GM19455 (cell line): ENCODE data around the gene RAB11FIP5.
"Not testable (repeated sequence)": the region's sequence is repeated elsewhere in the genome, so short reads cannot be mapped to it uniquely, and the experiment has no call there.

ENCODE experiments used
- ATAC-seq: cut with Tn5 transposase; IDR thresholded peaks from one replicate; pipeline ENCODE4 v1.9.1; 2021; ENCODE audit not compliant: unreplicated experiment

Gene RAB11FIP5

DNA sequence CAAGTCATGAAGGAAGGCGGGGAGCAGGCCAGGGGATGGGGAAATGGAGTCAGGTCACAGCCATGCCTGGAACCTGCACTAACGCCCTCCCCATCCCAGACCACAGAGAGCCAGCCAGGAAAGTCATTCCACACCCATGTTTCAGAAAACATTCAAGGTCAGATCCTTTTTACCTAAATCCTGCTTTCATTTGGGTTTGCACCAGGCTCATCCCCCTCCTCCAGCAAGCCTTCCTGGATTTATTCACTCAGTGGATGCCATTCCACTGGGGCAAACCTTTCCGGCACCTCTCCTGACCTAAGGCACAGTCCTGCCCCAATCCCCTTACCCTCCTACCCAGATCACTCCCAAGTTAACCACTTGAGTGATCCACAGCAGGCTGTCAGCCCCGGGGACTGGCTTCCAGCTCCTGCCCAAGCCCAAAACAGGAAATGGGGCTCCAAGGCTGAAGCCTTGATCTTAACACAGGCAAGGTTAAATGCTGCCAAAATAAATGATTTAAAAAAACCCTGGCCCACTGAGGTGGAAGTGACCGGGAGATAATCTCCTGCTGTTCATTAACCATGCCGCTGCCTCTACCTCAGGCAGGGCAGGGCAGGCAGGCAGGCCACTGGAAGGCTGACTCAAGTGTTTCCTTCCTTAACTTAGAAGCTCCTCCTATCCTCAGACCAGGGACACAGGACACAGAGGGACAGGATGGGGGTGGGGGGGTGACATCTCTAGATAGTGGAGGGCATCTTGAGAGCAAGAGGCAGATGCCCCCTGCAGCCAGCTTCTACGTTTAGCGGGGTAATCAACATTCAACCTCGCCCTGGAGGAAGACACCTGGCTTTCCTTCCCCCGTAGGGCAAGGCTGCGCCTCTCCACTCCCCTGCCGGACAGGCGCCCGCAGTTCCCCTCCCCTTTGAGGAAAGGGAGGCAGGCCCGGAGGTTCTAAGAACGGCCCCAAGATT lies 1.4 kb downstream of the RAB11FIP5 start:
- ATAC-seq, result no peak

DNA sequence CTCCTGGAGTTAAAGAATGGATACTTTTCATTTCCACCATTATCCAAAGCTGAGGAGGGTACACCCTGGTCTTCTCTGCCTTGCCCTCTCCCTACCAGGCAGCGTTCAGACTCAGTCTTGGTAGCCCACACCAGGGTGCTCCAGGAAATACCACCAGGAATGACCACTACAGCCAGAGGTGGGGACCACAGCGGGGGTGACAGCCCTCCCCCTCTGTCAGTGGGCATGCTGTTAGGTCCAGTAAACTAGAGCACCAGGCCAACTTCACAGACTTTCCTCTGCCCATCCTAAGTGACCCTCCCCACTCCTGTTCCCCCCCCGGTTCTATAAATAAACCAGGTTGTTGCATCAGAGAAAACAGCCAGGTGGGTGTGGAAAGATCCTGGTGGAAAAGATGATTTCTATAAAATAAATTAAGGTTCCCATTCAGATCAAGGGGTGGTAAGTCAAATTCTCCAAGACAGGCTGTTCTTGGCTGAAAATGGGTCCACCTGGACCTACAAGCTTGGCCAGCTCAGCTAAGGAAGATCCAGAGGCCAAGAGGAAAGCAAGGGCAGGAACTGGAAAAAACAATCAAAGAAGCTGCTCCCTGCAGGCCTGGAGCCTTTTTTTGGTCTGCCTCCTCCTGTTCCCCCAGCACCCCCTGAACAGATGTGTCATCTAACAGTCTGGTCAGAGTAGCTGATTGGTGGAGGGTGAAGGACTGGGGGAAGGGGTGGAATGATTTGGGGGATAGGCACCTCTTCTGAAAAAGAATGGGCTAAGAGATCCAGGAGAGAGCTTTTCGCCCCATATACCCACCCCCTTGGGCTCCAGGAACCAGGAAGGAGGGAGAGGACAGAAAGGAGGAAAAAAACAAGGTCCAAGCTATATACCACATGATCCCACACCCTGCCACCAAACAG lies 2.3 kb downstream of the RAB11FIP5 start:
- no peak for ATAC-seq

DNA sequence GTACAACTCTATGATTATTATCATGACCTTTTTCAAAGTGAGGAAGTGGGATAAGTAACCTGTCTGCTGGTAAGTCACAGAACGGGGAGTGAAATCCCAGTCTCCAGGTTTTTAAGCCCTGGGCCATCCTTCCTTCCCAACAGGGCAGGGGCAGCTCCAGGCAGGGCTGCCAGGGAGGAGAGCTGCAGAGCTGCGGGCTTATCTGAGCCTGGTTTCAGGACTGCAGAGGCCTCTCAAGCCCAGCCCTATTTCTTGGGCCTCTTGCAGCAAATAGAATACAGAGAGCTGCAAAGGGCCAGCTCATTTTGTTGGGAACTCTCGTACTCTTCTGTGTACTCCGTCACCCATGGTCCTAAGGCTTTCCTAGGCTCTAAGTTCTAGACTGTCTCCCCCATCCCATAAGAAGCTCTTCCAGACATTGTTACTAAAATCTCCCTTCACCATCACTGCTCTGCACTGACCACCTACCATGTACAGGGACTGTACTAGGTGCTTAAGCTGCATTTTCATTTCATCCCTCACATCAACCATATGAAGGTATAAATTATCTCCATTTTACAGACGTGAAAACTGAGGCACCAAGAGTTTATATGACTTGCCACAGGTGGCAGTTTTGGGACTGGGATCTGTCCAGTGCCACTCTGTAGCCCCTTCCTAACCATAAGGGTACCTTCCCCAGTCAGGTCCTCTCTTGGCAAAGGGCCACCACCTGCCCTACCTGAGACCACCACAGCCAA lies 3.1 kb downstream of the RAB11FIP5 start:
- ATAC-seq, result no peak

DNA sequence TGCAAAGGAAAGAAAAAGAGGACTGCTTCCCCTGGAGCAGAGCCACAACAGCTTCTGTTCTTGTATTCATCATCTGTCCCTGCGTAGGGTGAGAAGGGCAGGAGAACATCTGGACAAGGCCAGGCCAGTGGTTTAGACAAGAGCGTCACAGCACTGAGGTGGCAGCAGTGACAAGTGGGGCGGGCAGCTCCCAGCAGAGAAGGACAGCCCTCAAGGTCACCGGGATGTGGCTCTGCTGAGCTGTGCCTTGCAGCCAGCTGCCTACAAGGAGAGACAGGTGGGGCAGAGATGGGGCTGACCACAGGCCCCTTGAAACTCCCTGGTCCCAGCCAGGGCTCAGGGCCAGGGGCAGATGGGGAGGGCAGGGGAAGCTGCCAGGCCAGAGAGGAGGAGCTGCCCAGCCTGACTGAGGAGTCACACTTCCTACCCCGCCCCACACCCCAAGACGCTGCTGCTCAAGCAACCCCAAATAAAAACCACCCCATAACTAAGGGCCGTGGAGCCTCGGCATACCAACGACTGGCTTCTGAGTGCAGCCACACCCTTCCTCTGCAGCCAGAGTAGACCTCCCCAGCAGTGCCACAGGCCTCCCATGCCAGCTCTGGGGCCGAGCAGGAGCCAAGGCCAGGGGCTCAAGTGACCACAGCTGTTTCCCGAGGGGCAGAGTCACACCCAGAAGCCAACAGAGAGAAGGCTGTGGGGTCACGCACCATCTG lies 5.4 kb downstream of the RAB11FIP5 start:
- no peak for ATAC-seq

DNA sequence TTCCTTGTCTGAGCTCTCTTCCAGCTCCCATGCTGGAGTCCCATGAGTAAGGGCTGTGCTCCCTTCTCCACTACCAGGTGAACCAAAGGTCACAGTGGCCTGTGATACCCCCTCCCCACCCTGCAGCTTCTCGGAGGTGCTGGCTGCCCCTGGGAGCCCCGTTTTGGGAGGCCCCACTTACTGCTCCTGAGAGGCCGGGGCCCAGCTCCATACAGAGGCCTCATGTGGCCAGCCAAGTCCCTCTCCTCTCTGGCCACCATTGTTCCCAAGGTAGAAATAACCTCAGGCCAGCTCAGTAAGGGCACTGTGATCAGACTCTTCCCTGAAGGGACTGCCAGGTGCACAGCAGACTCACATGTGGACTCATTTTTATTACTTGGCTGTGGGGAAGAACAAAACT lies 6.0 kb downstream of the RAB11FIP5 start:
- no peak for ATAC-seq

DNA sequence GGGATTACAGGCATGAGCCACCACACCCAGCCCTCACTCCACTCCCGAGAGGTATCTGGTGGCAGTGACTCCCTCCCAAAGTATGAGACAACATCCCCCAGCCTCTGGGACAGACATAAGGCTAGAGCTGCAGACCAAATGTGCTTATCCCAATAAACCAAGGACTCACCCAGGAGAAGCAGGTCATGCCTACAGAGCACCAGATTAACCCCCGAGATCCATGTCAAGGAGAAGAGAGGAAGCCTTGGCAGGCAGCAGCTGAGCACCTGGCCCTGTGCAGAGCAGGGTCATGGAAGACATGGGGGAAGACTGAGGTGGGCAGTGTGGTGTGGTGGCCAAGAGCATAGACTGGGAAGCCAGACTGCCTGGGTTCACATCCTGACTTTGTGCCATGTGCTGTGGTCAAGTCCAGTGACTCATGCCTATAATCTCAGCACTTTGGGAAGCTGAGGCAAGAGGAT lies 7.2 kb downstream of the RAB11FIP5 start:
- ATAC-seq, result no peak

DNA sequence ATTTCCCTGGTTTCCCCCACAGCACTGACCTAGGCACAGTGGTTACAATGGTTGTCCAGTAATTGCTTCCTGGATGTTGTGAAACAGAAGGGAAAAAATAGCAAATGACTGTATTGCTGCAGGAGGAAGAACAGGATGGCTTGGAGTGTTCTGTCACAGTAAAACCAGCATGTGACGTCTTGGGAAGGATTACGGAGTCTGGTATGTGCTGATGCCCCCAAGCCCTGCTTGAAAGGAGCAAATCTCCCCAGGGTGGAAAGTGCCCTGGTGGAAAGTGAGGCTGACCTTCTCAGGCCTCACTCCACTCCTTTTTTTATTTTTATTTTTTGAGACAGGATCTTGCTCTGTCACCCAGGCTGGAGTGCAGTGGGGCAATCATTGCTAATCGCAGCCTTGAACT lies 7.8 kb downstream of the RAB11FIP5 start:
- no peak for ATAC-seq

DNA sequence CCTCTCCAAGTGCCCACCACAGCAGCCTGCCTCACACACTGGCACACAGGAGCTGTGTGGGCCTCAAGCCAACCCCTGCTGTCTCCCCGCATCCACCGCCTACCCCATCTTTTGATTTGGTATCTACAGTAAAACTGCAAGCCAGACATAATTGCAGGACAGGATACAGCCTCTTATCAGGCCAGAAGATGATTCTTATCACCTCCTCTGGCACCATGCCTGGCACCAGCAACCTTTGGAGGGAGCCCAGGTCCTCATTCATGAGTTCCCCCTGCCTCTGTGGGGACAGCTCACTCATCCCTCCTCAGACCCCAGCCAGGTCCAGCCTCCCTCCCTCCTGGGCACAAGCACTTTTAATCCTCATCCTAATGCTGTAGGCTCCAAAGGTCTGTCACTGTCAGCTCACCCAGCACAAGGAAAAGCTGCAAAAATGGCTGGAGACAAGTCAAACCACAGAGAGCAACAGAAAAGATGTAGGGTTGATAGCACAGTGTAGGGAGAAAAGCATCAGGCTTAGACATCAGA lies 9.7 kb downstream of the RAB11FIP5 start:
- ATAC-seq, result no peak

DNA sequence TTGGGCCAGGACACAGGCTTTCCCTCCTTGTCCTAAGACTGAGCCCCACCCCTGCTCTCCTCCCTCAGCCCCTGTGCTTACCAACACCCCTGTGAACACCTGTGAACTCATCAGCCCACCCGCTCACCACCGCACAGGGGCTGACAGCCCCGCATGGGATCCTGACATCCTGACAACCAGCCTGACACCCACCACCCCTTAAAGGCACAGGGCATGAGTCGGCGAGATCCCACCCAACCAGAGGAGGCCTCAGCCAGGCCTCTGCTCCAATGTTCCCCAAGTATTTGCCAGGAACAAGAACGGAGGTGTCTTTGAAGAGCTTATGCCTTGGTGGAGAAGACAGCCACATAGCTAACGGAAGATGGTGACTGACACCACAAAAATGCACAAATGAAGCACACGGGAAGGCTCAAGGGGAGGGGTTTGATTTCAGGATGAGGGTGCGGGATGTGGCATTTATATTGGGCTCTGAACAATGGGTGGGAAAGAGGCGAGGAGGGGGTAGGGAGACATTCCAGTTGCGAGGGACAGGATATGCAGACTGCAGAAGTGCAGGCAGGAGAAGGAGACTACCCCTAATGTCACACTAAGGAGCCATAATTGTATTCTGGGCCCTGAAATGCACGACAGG lies 11.0 kb downstream of the RAB11FIP5 start:
- no peak for ATAC-seq

DNA sequence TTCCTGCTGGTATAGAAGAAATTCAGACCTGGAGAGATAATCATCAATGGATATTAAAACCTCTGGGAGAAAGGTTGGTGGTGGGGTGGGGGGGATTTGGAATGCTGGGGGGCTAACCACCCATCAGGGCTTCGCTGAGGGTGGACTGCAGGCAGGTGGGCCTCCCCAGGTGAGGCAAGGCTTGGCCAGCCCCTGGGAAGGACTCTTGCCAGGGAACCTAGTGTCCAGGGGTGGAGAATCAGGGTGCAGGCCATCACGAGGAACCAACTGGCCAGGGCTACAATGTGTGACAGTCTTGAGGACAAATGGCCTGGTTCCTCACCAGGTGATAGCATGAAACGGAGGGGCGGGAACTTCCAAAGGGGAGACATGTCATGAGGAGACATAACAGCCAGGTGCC lies 11.8 kb downstream of the RAB11FIP5 start:
- no peak for ATAC-seq

DNA sequence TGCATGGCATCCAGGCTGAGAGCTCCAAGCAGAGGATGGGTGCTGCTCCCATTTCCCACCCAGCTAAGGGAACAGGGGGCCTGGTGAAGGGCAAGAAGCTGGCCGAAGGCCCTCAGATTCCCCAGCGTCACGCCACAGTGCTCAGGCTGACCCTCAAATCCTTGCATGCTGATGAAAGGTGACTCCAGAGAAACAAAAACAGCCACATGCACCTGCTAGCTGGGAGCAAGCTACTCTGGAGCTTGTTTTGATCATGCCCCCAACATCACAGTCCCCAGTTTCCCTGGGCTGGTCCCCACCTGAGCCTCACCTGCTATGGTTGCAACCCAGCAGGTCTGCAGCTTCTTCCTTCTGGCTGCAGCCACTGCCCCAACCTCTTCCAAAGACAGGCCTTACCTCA lies 13.3 kb downstream of the RAB11FIP5 start:
- no peak for ATAC-seq

DNA sequence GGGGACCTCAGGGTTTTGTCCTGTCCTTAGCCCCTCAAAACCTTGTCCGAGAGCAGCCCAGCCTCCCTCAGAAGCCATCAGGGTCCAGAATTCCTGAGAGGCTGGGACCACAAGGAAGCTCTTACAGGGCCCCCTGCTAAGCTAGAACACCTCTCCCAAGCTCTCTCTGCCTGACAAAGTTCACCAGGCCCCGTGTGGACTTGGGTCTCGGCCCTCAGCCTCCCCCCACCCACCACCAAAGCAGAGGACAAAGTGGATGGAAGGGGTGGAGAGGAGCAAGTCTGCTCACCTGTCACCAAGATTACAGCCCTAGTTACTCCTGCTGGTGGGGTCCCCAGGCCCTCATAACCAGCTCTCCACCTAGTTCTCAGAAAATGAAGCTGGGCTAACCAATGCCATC lies 16.8 kb downstream of the RAB11FIP5 start:
- no peak for ATAC-seq

DNA sequence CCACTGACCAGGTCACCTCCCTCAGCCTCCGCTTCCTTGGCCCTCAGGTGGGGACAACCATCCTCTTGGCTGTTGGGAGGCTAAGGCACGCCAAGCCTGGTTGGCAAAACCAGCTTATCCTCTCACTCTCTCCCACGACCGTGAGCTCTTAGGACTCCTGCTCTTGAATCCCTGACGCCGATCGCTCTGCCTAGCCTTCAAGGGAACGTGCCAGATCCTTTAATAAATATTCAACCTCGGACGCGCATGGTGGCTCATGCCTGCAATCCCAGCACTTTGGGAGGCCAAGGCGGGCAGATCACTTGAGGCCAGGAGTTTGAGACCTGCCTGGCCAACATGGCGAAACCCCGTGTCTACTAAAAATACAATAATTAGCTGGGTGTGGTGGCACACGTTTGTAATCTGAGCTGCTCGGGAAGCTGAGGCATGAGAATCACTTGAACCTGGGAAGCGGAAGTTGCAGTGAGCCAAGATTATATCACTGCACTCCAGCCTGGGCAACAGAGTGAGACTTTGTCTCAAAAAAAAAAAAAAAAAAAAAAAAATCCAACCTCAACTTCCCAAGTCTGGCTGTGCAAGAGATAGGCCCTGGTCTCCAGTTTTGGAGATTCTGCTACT lies 19.0 kb downstream of the RAB11FIP5 start:
- ATAC-seq, result not testable (repeated sequence)

DNA sequence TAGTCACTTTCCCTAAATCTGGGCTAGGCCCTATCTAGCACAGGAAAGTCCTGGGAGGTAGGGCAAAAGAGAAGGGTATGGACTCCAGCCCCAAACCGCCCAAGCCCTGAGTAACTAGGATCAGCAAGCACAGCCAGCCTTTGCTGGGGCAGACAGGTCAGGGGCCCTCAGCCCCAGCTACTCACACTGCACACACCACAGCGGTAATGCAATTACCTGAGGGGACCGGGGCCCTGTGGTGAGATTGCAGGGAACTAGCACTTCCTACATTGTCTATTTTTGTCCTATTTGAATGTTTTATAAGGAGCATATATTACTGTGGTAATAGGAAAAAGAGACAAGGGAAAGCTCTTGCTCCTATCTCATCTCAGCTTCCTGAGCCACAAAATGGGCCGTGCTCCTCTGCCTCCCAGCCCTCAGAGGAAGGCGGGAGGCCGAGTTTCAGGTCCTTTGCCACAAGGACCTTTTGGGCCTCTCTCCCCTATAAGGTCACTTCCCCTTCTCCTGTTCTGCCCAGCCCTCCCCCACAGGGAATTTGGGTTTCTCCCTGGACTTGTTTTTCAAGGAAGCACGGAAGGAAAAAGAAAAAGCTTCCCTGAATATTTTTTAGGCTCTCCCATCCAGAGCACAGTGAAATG lies 20.5 kb downstream of the RAB11FIP5 start:
- ATAC-seq, result no peak

DNA sequence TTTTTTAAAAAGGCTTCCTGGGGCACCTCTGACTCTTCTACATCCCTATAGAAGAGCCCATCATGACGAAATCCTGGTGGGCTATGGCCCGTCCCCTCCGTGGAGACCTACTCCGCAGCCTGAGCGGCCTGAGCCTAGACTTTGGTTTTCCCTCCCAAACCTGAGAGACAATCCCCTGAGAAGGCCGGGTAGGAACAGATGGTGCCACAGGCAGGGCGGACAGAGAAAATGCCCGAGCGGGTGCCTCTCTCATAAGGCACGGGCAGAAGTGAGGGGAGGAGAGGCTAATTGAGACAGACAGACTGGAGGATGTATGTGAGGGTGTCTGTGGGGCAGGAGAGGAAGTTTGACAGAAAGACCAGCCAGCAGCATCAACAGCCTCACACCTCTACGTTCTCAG lies 21.1 kb downstream of the RAB11FIP5 start:
- no peak for ATAC-seq

DNA sequence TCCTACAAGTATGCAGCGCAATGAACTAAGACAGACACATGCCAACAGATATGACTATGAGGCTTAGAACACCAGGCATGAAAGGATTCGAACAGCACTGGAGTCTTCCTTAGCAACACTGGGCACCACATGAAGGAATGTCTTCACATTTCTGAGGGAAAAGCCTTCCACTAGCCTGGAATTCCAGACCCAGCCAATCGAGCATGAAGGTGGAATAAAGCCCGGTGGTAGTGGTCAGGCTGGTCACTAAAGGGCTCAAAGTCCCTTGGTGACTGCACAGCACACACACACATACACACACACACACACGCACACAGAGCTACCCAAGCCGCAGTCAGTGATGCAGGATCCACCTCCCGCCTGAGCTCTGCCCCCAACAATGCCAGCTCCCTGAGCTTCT lies 21.6 kb downstream of the RAB11FIP5 start:
- ATAC-seq, result no peak

DNA sequence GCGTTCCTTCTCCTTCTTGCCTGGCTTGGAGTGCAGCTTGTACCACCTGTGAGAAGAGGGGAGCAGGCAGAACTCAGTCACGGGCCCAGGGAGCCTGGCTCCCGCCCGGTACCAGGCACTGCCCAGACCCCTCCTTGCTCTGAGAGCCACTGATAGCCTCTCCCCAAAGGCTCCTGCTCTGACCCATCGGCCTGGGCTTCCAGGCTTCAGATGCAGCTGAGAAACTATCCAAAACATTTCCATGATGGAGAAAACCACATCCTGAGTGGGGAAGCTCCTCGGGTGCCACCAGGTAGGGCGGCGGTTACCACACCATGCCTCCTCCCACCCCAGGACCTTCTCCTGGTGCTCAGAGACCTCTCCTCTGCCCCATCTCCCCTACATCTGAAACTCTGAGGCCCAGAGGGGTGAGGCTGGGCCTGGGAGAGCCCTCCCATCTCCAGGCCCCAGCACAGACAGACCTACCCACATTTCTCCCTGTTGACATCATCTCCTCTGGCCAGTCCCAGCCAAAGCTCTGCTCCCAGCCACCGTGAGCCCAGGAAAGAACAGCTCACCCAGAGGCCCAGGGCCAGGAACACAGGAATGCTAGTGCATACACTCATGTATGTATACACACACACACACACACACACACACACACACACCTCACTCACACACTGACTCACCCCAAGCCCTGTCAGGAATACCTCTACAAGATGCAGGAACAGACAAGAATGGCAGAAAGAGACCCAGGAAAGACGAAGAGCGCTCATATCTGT lies 23.3 kb downstream of the RAB11FIP5 start:
- ATAC-seq, result no peak

DNA sequence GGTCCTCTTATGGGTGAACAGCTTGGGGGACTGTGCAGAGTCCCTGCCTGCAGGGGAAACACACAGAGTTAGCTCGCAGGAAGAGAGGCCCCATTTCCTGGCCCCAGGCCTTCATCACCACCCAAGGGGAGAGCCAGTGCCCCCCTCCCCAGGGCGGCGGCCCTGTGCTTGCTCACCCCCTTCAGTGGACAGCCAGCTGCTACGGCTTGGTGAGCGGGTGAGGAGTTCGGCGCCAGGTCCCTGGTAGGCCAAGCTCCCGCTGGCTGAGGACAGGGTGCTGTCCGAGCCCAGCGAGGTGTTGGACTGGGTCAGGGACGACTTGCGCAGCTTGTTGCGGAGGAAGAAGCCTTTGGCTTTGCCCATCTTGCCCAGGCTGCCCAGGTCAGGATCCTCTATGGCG lies 24.0 kb downstream of the RAB11FIP5 start:
- ATAC-seq, result no peak
